GM21786 (cell line): ENCODE data around the gene PIGQ.

Experiments used
- ATAC-seq: cut with Tn5 transposase; IDR thresholded peaks from one replicate; pipeline ENCODE4 v1.9.1; 2021; ENCODE audit not compliant: unreplicated experiment

Gene PIGQ

DNA sequence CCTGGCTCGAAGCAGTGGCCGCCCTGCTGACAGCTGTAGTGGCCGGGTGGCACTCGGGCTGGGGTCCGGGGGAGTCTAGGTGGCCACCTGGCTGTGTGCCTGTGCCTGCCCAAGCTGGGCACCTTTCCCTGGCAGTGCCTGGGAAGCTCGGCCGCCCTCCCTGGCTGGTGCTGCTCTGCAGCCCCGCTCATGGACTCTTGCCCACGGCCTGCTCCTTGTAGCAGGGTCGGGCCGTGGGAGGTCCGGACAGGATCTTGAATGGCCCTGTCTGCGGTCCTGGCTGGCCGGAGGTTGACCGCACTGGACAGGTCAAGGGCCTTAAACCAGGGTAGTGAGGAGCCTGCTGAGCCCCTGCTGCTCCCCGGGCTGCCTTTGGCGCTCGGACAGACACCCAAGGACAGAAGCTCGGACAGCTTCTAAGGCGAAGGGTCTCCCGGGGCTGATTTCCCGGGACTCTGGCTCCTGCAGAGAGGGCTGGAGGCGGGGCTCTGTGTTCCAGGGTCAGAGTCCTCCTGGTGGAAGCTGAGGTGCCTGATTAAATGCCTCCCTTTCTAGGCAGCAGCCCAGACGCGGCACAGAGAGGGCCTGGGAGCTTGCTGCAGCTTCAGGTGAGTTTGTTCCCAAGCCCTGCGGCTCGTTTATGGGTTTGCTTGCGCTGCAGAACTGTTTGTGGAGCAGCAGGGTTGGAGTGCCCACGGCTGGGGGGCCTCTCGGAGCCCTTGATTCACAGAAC lies 36.2 kb upstream of the PIGQ start:
- ATAC-seq: no peak

- ATAC-seq: no peak
Measured at GRCh38 chr16:534135-534534, 35.6 kb upstream of the PIGQ start.

- ATAC-seq: no peak
Measured at GRCh38 chr16:534856-535445, 34.8 kb upstream of the PIGQ start.

DNA sequence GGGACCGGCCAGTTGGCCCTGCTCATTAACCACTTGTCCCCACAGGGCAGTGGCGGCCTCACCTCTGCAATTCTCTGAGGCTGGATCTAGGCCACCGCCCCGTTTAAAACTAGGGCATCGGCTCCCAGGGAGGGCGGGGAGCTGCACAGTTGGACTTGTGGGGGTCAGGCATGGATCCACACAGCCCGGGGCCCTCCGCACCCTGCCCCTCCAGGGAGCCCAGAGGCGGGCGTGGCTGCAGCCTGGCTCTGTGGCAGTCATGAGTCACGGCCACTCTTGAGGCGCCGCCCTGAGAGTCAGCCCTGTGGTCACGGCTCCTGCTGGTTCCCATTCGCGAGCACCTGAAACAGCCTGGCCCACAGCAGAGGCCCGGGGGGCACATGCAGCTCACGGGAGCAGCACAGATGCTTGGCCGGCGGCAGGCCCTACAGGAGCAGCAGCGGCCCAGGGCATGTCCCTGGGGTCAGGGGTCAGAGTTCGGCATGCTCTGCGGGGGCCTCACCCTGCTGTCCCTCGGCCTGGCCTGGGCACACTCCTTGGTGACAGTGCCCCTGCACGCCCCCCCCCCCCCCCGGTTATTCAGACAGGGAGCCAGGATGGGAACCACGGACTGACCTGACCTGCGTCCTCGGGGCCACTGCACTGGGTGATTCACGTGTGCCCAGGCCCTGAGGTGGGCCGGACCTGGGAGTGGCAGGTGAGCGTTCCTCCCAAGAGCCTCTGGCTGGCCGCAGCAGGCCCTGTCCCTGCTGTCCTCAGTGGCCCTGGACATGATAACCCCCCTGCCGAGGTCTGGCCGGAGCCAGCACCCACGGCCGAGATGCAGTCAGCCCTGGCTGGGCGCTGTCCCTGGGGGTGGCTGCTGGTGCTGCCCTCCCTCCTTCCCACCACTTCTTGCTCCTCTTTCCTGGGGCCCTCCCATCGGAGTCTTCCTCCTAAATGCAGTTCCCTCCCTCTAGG lies 34.0 kb upstream of the PIGQ start:
- no peak for ATAC-seq

- no peak for ATAC-seq
Measured at GRCh38 chr16:536746-537145, 33.0 kb upstream of the PIGQ start.

GRCh38 chr16:537415-538335 lies 32.1 kb upstream of the PIGQ start:
- no peak for ATAC-seq

DNA sequence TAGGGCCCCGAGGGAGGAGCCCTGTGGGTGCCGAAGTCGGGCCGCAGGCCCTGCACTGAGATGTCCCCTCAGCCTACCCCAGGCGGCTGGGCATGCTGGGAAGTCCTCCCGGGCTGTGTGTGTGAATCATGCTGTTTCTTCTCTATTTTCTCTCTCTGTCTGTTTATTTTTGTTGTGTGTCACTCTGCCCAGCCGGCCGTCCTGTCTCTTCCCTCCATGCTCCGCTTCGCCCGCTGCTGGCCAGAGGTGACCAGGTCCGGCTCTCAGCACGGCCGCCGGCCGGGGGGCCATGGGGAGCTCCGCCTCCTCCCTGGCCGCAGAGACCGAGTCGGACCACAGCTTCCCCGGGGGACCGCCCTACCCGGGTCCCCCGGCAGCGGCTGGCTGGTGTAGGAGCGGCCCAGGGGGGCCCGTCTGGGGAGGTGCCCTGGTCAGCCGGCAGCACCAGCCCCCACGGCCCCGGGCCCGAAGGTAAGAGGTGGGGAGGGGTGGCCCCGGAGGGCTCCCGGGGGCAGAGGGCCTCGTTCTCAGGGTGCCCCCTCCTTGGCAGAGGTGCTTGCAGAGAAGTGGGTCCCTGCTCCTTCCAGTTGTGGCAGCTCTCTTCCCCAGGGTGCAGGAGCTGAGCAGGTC lies 29.8 kb upstream of the PIGQ start:
- no peak for ATAC-seq

GRCh38 chr16:540645-541340 lies 29.0 kb upstream of the PIGQ start:
- no peak for ATAC-seq

- ATAC-seq: no peak
Measured at GRCh38 chr16:543301-544164, 26.2 kb upstream of the PIGQ start.

- ATAC-seq: no peak
Measured at GRCh38 chr16:544517-544916, 25.3 kb upstream of the PIGQ start.

- ATAC-seq: no peak
Measured at GRCh38 chr16:546909-547770, 22.6 kb upstream of the PIGQ start.

DNA sequence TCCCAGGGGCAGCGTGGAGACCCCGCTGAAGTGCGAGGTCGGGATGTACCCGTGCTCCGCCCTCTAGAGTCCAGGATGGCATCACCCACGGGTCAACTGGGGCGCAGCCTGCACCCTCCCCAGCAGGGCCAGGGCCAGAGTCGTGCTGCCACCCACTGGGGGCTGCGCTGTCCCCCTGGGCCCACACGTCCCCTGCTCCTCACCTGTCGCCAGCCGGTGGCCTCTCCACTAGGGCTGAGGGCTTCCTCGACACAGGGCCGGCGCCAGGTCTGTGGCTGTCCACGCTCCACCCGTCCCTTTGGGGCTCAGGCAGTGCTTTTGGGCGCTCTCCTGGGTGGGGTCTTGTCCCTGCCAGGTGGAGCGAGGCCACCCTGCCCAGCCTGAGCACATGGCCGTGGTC lies 21.2 kb upstream of the PIGQ start:
- ATAC-seq: no peak

GRCh38 chr16:549544-550263 lies 20.1 kb upstream of the PIGQ start:
- no peak for ATAC-seq

- ATAC-seq: no peak
Measured at GRCh38 chr16:551210-551609, 18.6 kb upstream of the PIGQ start.

DNA sequence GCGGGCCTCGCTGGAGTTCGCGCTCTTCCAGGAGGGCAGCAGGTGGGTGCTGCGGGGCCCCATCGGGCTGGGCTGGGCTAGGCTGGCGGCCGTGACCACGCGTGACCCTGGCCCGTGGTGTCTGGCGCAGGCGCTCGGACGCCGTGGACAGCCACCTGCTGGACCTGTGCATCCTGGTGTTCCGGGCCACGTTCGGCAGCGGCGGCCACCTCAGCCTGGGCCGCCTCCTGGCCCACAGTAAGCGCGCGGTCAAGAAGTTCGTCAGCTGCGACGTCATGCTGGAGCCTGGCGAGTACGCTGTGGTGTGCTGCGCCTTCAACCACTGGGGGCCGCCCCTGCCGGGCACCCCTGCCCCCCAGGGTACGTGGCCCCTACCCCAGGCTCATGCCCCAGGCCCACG lies 17.6 kb upstream of the PIGQ start:
- no peak for ATAC-seq

GRCh38 chr16:553601-554296 lies 16.0 kb upstream of the PIGQ start:
- no peak for ATAC-seq

DNA sequence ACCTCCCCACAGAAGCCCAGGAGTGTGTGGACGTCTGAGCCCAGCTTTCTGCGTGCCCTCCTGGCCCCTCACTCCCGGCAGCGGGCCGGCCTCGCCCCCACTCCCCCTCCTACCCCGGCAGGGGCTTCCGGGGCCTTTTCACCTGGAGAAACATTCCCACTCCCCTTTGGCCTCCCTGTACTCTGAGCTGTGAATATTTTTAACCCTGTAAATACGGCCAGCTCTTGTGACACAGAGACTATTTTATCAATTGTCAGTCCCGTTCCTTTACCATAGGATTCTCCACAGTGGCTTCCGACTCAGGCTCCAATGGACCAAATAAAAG lies 15.5 kb upstream of the PIGQ start:
- ATAC-seq: no peak
